Gastroesophageal sphincter (tissue), 3 donors: ENCODE measurements around the gene CHN1.

Experiments used
- CTCF ChIP-seq, 4 experiments: fragments of 200-600 bp in 2 of 4; fragments of 450-650 bp in 2 of 4; sonication (generic) in 1 of 4; IDR thresholded peaks; one replicate each; pipeline ENCODE4 v1.5.1; 2017 to 2019; ENCODE audit warnings: antibody characterized with exemption in 4 of 4, mild to moderate bottlenecking in 2 of 4, moderate library complexity in 2 of 4
- POLR2AphosphoS5 ChIP-seq: sonication (generic); formaldehyde crosslinking; IDR thresholded peaks from one replicate; pipeline ENCODE4 v1.6.1; 2017; ENCODE audit warnings: antibody characterized with exemption

DNA sequence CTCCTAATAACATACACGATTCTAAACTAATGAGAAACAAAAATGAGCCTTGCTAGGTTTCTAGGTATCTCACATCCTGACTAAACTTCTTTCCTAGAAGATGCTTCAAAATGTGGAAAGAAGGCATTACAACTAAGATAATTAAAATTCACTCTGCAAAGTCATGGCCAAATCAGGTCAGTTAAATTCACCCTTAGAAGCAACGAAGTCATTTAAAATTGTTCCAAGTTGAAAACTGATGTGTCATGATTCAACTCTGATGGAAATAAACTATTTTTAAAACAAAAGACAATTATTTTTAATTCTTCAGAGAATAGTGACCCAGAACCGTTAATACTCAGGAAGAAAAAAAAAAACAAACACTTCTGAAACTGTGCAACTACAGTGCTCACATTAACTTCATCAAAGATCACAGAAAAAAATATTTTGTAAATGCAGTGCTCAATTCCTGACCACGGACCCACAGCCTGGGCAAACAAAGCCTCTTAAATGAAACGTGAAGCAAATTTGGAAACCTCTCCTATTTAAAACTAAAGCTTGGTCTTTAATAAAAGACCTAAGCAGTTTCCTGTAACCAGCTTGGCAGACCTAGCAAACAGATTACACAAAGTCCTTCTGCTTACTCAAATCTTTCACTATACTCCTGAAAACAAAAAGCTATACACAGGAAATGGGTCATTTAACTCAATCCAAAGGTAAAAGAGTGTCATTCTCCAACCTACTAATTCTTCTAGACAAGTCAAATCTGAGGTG lies 39.0 kb downstream of the CHN1 start:
- TF ChIP-seq POLR2AphosphoS5: peak; percentile 32
- no peak for TF ChIP-seq CTCF (IDR thresholded peaks at IDR 0.05)
